ENCODE data around the gene NUTM2B. TPM values are rescaled to one million over a fixed set of nuclear protein-coding genes. Genes with fewer than 3 reads are reported as not detected.
"Not testable (repeated sequence)": the region's sequence is repeated elsewhere in the genome, so short reads cannot be mapped to it uniquely, and the experiment has no call there.

Gene NUTM2B
- total and polyA plus RNA-seq, 9 donors, result 0.75 to 2.8 (median 2.0) TPM

DNA sequence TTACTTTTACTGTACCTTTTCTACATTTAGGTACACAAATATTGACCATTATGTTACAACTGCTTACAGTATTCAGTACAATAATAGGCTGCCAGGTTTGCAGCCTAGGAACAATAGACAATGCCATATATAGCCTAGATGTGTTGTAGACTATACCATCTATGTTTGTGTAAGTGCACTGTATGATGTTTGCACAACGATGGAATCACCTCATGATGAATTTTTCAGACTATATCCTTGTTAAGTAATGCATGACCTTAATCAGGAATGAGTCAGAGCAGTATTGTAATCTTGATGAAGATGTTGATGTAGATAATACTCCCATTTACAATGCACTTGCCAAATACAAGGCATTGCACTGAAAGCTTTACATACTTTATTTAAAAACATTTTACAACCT lies 23.6 kb downstream of the NUTM2B start:
- H3K27me3 ChIP-seq (ENCODE audit: control insufficient read depth, insufficient read depth, low read length); H3K4me1 ChIP-seq (ENCODE audit: control insufficient read depth, insufficient read depth, low read length); H3K9me3 ChIP-seq (replicated peaks; ENCODE audit: control insufficient read depth, low read depth, low read length); DNase-seq; H3K27ac ChIP-seq (ENCODE audit: low read length); H3K4me3 ChIP-seq (ENCODE audit: low read length); H3K36me3 ChIP-seq (ENCODE audit: control insufficient read depth, insufficient read depth, low read length): not testable (repeated sequence)
- WGBS (ENCODE audit: insufficient coverage), result no CpG with 5 or more reads among the region's 1 CpG

DNA sequence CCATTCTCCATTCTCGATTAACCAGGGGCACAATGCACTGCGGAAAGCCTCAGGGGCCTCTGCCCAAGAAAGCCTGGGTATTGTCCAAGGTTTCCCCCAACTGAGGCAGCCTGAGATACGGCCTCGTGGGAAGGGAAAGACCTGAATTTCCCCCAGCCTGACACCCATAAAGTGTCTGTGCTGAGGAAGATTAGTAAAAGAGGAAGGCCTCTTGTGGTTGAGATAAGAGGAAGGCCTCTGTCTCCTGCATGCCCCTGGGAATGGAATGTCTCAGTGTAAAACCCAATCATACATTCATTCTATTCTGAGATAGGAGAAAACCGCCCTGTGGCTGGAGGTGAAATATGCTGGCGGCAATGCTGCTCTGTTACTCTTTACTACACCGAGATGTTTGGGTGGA lies 41.8 kb downstream of the NUTM2B start:
- H3K4me1 ChIP-seq (ENCODE audit: control insufficient read depth, insufficient read depth, low read length); H3K9me3 ChIP-seq (replicated peaks; ENCODE audit: control insufficient read depth, low read depth, low read length); H3K4me3 ChIP-seq (ENCODE audit: low read length); DNase-seq; H3K36me3 ChIP-seq (ENCODE audit: control insufficient read depth, insufficient read depth, low read length); H3K27ac ChIP-seq (ENCODE audit: low read length); H3K27me3 ChIP-seq (ENCODE audit: control insufficient read depth, insufficient read depth, low read length): not testable (repeated sequence)
- WGBS (ENCODE audit: insufficient coverage), result no CpG with 5 or more reads among the region's 7 CpGs

DNA sequence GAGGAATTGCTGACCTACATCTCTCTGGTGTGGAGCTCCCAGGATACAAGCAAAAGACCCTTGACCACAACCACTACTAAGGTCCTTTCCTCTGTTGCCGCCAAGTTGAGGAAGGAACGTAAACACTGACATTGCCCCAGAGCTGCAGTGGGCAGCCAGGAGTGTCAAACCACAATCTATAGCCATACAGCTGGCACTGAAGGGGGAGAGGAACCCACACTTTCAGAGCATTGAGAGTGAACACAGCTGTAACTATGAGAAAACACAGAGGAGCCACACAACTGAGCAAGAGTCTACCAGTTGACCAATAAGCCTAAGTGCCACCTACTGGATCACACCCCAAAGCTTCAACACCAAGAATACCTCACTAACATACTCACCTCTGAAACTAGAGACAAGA lies 45.5 kb downstream of the NUTM2B start:
- H3K27ac ChIP-seq (ENCODE audit: low read length); DNase-seq; H3K9me3 ChIP-seq (replicated peaks; ENCODE audit: control insufficient read depth, low read depth, low read length); H3K4me3 ChIP-seq (ENCODE audit: low read length); H3K36me3 ChIP-seq (ENCODE audit: control insufficient read depth, insufficient read depth, low read length); H3K27me3 ChIP-seq (ENCODE audit: control insufficient read depth, insufficient read depth, low read length); H3K4me1 ChIP-seq (ENCODE audit: control insufficient read depth, insufficient read depth, low read length): not testable (repeated sequence)
- WGBS (ENCODE audit: insufficient coverage), result 100% methylated on average over 1 of the region's 2 CpGs

DNA sequence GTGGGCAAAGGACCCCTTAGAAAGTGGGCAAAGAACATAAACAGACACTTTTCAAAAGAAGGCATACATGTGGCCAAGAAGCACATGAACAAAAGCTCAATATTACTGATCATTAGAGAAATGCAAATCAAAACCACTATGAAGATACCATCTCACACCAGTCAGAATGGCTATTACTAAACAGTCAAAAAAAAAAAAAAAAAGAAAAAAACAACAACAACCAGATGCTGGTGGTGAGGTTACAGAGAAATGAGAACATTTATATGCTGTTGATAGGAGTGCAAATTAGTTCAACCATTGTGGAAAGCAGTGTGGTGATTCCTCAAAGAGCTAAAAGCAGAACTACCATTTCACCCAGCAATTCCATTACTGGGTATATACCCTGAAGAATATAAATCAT lies 50.6 kb downstream of the NUTM2B start:
- H3K9me3 ChIP-seq (replicated peaks; ENCODE audit: control insufficient read depth, low read depth, low read length); H3K4me3 ChIP-seq (ENCODE audit: low read length); DNase-seq: not testable (repeated sequence)

DNA sequence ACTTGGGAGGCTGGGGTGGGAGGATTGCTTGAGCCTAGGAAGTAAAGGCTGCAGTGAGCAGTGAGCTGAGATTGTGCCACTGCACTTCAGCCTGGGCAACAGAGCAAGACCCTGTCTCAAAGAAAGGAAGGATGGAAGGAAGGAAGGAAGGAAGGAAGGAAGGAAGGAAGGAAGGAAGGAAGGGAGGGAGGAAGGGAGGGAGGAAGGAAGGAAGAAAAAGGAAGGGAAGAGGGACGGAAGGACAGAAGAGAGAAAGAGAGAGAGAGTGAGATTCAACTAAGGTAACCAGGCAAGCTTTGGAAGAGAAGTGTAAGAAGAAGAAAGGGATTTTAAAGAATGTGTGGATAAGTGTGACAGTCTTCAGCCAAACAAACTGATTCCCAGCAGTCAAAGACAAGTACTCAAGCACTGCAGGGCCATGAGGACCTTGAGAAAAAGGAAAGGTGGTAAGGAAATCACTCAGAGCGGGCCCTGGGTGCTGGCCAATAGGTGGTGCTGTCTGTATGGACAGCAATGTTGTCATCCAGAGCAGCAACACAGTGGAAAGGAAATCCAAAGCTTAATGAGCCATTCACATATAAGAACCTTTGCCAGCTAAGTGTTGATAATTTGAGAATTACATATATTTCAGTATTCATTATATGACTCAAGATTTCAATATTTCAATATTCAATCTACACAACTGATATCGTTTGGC lies 55.4 kb downstream of the NUTM2B start:
- not testable (repeated sequence) for H3K27me3 ChIP-seq (ENCODE audit: control insufficient read depth, insufficient read depth, low read length); H3K27ac ChIP-seq (ENCODE audit: low read length); H3K9me3 ChIP-seq (replicated peaks; ENCODE audit: control insufficient read depth, low read depth, low read length); H3K4me1 ChIP-seq (ENCODE audit: control insufficient read depth, insufficient read depth, low read length); H3K36me3 ChIP-seq (ENCODE audit: control insufficient read depth, insufficient read depth, low read length); DNase-seq; H3K4me3 ChIP-seq (ENCODE audit: low read length)
- 57% methylated on average over 1 of the region's 3 CpGs for WGBS (ENCODE audit: insufficient coverage)

More for the DNA sequence above, 50.6 kb downstream of the NUTM2B start:
- H3K4me1 ChIP-seq (ENCODE audit: control insufficient read depth, insufficient read depth, low read length); H3K27me3 ChIP-seq (ENCODE audit: control insufficient read depth, insufficient read depth, low read length); H3K27ac ChIP-seq (ENCODE audit: low read length); H3K36me3 ChIP-seq (ENCODE audit: control insufficient read depth, insufficient read depth, low read length): not testable (repeated sequence)

Other genes starting within 250 kb of the NUTM2B start
- 0.13 TPM for gene EIF5AL1, start 190.7 kb upstream of the NUTM2B start, total RNA-seq
- 1 to 10 TPM in 7 of 8 donors, under 1 TPM in 1; 0.45 to 4.3 (median 1.6) TPM for gene EIF5AL1, start 190.7 kb upstream of the NUTM2B start, polyA plus RNA-seq (ENCODE audit: insufficient read depth in 1 of 8, insufficient read length in 8 of 8, low replicate concordance in 1 of 8)
- gene SFTPA2, start 142.8 kb upstream of the NUTM2B start, total RNA-seq, result not detected
- under 1 TPM in 3 of 8 donors, not detected in 5; 0.05 to 0.69 (median 0.06) TPM for gene SFTPA2, start 142.8 kb upstream of the NUTM2B start, polyA plus RNA-seq (ENCODE audit: insufficient read depth in 1 of 8, insufficient read length in 8 of 8, low replicate concordance in 1 of 8)
- gene SFTPA1, start 92.3 kb upstream of the NUTM2B start, total RNA-seq, result not detected
- 1 to 10 TPM in 1 of 8 donors, not detected in 7; 3.1 TPM for gene SFTPA1, start 92.3 kb upstream of the NUTM2B start, polyA plus RNA-seq (ENCODE audit: insufficient read depth in 1 of 8, insufficient read length in 8 of 8, low replicate concordance in 1 of 8)
- 0.35 TPM for gene NUTM2E, start 123.5 kb downstream of the NUTM2B start, total RNA-seq
- gene NUTM2E, start 123.5 kb downstream of the NUTM2B start, polyA plus RNA-seq (ENCODE audit: insufficient read depth in 1 of 8, insufficient read length in 8 of 8, low replicate concordance in 1 of 8), result under 1 TPM in 3 of 8 donors, not detected in 5; 0.12 to 0.99 (median 0.15) TPM
- 1.1 TPM for gene SFTPD, start 245.9 kb downstream of the NUTM2B start, total RNA-seq
- 1 to 10 TPM in 6 of 8 donors, under 1 TPM in 2; 0.91 to 2.7 (median 1.2) TPM for gene SFTPD, start 245.9 kb downstream of the NUTM2B start, polyA plus RNA-seq (ENCODE audit: insufficient read depth in 1 of 8, insufficient read length in 8 of 8, low replicate concordance in 1 of 8)